Esophagus mucosa (tissue), 1 donor: Measurements from ENCODE around the gene RRAD. TPM values are rescaled to one million over a fixed set of nuclear protein-coding genes. Genes with fewer than 3 reads are reported as not detected.
"Not testable (repeated sequence)": the region's sequence is repeated elsewhere in the genome, so short reads cannot be mapped to it uniquely, and the experiment has no call there.

Experiments used
- ATAC-seq: fragments of 200-7000 bp; cut with Tn5 transposase; one replicate; pipeline ENCODE4 v1.9.1; 2020
- total RNA-seq: library from RNA; stranded (reverse); gene quantifications from one replicate; pipeline ENCODE4 v1.2.4, GENCODE V29; 2023
- donor health status: DM: yes; HTN: yes; CAD: no.

RRAD gene
- total RNA-seq, 1 donor from 2014 or later: 59.1 TPM

GRCh38 chr16:66950971-66951790 is 25.8 kb upstream of the RRAD start:
- ATAC-seq: no peak

GRCh38 chr16:66950437-66950836 is 25.1 kb upstream of the RRAD start:
- ATAC-seq: no peak

DNA sequence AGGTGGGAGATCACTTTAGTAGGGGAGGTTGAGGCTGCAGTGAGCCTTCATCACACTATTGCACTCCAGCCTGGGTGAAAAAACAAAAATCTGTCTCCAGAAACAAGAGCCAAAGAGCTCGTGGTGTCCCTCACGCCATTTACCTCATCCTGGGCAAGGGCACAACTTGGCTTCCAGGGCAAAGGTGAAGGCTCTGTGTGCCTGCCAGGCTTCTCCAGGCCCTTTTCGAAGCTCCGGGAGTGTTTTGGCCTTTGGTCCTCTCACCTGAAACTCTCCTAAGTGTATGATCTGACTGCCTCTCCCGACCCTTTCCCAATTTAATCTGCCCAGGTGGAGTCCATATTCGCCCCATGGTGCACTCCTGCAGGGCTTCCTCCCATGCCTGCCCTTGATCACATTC is 24.1 kb upstream of the RRAD start:
- no peak for ATAC-seq

- peak; percentile 5 for ATAC-seq
Measured at GRCh38 chr16:66948837-66949225, 23.5 kb upstream of the RRAD start.

- peak; percentile 55 for ATAC-seq
Measured at GRCh38 chr16:66948134-66948836, 22.9 kb upstream of the RRAD start.

- peak; percentile 71 for ATAC-seq
Measured at GRCh38 chr16:66947302-66948065, 22.1 kb upstream of the RRAD start.

GRCh38 chr16:66946974-66947301 is 21.6 kb upstream of the RRAD start:
- no peak for ATAC-seq

DNA sequence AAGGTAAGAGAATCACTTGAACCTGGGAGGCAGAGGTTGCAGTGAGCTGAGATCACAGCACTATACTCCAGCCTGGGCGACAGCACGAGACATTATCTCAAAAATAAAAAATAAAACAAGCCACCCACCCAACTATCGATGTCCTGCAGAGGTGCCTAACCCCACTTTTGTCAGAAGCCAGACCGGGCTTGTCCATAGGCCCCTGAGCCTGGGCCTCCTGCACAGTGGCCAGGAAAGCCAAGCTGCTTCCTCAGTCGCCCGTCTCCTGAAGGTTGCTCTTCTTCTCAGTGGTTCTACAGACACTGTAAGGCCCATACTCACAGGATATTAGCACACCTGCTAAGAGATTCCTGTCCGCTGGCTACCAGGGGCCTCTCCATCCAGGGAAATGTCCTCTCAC is 21.2 kb upstream of the RRAD start:
- peak; percentile 1 for ATAC-seq

- ATAC-seq: no peak
Measured at GRCh38 chr16:66945939-66946338, 20.6 kb upstream of the RRAD start.

GRCh38 chr16:66944971-66945370 is 19.6 kb upstream of the RRAD start:
- ATAC-seq: not testable (repeated sequence)

DNA sequence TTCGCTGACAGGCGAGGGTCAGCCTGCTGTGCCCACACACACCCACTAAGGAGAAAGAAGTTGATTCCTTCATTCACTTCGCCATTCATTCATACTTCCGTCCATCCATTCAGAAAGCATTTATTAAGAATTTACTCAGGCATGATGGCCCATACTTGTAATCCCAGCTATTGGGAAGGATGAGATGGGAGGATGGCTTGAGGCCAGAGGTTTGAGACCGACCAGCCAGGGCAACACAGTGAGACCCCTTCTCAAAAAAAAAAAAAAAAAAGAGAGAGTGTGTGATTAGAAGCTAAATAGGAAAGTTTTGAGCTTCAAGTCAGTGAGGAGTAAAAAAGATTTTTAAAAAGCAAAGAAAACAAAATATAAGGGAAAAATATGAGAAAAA is 18.7 kb upstream of the RRAD start:
- ATAC-seq: no peak

DNA sequence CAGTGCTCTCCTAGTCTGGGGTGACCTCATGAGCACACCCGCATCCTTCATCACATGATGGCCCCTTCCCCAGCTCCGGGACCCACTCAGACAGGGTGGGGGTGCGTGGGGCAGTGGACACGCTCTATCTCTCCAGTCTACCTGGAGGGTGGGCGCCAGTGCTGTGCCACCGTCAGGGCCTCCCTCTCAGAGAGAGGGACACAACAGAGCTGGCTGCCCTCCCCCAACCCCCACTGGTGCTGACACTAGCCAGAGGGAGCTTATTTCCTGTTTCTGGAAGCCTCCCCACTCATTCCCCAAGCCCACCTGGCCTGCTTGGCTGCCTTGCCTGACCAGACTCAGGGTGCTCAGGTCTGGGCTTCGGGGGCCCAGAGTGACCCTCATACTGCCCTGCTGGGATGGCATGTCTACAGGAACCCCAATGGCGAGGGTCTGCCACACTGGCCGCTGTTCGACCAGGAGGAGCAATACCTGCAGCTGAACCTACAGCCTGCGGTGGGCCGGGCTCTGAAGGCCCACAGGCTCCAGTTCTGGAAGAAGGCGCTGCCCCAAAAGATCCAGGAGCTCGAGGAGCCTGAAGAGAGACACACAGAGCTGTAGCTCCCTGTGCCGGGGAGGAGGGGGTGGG is 18.2 kb upstream of the RRAD start:
- no peak for ATAC-seq

DNA sequence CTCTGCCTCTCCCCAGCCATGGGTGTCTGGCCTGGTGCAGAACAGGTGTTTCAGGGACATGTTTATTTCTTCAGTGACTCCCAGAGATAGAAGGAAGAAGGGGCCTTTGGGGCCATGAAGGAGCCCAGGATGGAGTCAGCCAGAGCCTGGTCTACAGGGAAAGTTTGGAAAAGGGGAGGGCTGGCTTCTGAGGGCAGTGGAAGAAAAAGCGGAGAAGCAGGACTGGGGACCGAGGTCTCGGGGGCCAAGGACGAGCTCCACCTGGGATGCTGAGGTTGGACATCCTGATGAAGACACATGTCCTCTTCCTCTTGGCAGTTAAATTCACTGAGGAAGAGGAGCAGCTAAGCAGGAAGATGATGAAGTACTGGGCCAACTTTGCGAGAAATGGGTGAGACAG is 17.6 kb upstream of the RRAD start:
- ATAC-seq: no peak

- ATAC-seq: no peak
Measured at GRCh38 chr16:66940236-66940635, 14.9 kb upstream of the RRAD start.

DNA sequence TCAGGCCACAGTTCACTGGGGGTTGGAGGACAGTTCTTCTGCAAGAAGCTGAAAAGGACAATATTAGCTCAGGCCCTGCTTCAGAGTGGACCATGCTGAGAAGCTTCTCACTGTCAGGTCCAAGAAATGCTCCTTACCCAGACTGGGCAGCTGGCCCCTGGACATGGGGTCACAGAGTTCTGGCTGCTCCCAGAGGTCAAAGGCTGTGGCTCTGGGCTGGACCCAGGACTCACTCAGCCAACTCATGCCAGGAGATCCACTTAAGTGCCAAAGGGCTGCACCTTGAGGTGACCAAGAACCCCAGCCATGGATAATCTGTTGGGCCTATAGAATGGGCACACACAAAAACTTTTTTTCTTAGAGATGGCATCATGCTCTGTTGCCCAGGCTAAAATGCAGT is 14.0 kb upstream of the RRAD start:
- no peak for ATAC-seq

DNA sequence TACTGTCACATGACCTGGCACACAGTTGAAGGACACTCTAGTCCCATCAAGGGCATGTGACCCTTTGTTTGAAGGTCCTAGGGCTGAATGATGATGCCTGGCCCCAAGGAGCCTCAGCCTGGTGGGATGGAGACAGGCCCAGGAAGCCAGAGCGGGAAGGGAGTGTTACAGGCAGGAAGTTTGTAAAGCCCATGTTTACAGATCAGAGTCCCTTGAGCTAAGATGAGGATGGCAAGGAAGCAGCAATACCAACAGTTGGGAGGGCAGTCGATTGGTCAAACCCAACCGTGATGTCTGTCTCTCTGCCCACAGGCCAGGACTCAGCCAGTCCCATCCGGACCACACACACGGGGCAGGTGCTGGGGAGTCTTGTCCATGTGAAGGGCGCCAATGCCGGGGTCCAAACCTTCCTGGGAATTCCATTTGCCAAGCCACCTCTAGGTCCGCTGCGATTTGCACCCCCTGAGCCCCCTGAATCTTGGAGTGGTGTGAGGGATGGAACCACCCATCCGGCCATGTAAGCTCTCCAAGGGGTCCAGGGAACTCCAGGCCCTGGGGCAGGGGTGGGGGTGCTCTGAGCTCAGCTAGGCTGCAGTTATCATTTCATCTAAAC is 12.5 kb upstream of the RRAD start:
- ATAC-seq: no peak

- no peak for ATAC-seq
Measured at GRCh38 chr16:66936889-66937554, 11.7 kb upstream of the RRAD start.

GRCh38 chr16:66936462-66936861 is 11.1 kb upstream of the RRAD start:
- ATAC-seq: no peak

DNA sequence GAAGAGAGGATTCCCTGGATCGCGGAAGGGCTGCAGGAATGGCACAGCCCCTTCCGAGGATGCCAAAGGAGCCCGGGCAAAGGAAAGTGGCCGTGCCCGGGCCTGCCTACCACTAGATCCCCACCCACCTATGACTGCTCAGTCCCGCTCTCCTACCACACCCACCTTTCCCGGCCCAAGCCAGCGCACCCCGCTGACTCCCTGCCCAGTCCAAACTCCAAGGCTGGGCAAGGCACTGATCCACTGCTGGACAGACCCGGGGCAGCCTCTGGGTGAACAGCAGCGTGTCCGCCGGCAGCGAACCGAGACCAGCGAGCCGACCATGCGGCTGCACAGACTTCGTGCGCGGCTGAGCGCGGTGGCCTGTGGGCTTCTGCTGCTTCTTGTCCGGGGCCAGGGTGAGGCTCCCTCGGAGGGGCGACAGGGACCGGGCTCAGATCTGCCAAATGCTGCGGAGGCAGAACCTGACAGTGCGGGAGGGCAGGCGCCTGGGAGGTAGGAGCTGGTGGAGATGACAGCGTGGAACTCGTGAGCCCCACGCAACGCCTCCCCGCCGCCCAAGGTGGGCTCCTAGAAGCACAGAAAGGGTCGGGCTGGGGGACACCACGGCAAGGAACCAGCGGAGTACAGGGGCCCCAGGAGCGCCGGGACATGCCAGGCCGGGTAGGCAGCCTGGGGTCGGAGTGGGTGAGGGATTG is 10.1 kb upstream of the RRAD start, which contains the start of gene CES2:
TSS of gene CES2 (plus strand) at position 203 of the 698 bp plus-strand sequence. CDS start at position 323, 120 bp downstream.
- ATAC-seq: peak; percentile 83

DNA sequence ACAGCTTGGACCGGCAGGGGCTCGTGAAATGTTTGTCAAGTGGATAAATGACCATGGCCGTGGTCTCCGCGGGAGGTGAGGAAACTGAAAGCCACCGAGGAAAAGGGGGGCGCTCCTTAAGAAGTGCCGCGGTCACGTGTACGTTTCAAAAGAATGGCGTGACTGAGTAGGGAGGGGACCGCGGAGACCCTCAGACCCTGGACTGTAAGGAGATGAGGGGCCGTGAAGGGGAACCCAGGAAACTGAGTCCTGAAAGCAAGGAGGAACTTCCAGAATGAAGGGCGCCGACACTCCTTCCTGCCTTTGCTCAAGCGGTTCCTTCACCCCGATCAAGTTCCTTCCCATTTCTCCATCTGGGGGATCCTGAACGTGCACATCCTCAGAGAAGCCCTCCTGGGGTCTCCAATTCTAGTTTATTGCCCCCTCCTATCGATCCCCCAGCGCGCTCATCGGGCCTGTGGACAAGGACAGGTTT is 9.5 kb upstream of the RRAD start:
- not testable (repeated sequence) for ATAC-seq
